DND-41 (cell line): ENCODE results near the gene MAGI3.

Experiments
- CTCF ChIP-seq: IDR thresholded peaks from 2 replicates; pipeline ENCODE4 v1.5.1; 2012; ENCODE audit warnings: borderline replicate concordance, low read length, moderate library complexity, mild to moderate bottlenecking; ENCODE audit not compliant: poor library complexity, severe bottlenecking; ENCODE audit errors: extremely low read depth
- EZH2 ChIP-seq: IDR thresholded peaks from 3 replicates; pipeline ENCODE4 v1.6.1; 2012; ENCODE audit warnings: borderline replicate concordance, low read depth, mild to moderate bottlenecking, moderate library complexity, low read length, inconsistent platforms; ENCODE audit not compliant: severe bottlenecking

- TF ChIP-seq CTCF, result no peak
- no peak for TF ChIP-seq EZH2
Measured at GRCh38 chr1:113662101-113662500, 271.8 kb downstream of the MAGI3 start.
